Stimulated activated CD8-positive, alpha-beta memory T cell treated with anti-CD3 and anti-CD28 coated beads, Interleukin-7, amount 100 ng/mL, for 4 hours (primary cell): ENCODE data around the gene PARD6B.
"Not testable (repeated sequence)": the region's sequence is repeated elsewhere in the genome, so short reads cannot be mapped to it uniquely, and the experiment has no call there.

Source experiments
- DNase-seq, 2 donors: peaks; one replicate each; pipeline ENCODE4 v3.0.0-alpha.2; 2020; ENCODE audit warnings: low read depth in 2 of 2

The PARD6B gene

DNA sequence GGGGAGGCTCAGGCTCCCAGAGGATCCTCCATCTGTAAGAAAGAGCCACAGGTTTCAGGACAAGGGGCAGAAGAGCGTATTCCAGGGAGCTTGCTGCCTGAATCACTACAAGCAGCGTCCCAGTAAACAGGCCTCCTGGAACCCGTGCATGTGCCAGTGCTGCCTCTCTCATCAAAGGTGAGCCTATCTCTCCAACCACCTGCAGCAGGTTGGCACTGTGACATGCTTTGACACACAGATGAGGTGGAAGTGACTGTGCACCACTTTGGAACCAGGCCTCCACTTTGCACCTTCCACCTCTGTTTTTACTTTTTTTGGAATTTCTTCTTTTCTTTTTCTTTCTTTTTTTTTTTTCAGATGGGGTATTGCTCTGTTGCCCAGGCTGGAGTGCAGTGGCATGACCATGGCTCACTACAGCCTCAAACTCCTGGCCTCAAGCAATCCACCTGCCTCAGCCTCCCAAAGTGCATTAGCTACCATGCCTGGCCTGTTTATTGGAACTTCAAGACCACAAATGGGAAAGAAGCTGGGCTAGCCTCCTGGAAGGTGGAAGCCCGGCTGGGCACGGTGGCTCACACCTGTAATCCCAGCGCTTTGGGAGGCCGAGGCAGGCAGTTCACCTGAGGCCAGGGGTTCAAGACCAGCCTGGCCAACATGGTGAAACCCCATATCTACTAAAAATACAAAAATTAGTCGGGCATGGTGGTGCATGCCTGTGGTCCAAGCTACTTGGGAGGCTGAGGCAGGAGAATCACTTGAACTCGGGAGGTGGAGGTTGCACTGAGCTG, 27.5 kb upstream of the PARD6B start:
- DNase-seq = not testable (repeated sequence)

DNA sequence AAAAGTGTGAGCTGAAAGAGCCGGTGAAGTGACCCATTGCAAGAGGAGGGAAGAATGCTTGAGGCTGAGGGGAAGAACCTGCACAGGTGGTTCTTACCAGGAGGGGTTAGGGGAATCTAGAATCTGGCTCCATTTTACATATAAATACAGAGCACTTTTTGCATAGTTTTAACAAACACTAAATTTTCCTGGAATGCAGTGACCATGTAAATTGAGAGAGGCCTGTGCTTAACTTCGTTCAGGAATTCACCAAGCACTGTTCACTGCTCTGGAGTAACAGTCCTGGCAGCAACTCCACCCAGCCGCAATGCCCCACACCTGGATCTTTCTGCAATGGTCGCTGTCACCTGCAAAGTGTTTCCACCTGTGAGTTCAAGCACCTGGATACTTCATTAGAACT, 26.9 kb upstream of the PARD6B start:
- DNase-seq = no peak

DNA sequence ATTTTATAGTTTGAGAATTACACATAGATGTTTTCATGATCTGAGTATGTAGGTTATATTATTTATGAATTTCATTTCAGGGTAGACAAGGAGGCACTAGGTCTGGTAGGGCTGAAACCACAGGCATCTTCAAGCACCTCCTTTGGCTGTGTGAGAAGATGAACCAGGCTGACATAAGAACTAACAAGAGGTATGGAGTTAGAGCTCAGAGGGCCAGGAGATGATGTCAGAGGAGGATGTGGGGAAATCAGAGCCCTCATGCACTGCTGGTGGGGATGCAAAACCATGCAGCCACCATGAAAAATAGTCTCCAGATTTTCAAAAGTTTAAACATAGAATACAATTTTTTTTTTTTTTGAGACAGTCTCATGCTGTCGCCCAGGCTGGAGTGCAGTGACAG, 26.4 kb upstream of the PARD6B start:
- DNase-seq = no peak

DNA sequence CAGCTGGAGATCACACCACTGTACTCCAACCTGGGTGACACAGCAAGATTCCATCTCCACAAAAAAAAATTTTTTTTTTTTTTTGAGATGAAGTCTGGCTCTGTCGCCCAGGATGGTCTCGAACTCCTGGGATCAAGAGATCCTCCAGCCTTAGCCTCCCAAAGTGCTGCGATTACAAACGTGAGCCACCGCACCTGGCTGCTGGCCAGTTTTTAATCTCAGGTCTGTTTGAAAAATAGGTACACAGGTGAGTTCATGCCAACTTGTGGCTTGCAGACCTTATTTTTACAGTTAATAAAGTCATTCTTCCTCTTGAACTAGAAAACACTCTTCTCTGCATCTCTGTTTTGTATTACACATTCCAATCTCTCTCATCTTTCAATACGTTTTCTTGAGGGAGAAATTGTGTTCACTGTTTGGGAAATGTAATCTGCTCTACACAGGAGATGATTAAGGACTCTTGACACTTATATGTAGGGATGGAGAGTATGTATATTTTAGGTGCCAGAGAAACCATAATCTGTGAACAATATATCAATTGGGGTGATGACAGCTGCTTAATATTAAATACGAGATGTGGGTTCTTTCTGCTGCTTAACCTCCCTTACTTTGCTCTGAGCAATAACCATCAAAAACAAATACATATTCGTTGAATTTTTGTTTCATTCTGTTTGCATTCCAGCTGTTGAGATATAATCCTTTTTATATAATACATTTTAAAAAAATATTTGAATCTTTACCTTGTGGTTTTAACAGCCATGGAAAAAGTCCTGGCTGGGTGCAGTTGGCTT, 22.3 kb upstream of the PARD6B start:
- DNase-seq = no peak

DNA sequence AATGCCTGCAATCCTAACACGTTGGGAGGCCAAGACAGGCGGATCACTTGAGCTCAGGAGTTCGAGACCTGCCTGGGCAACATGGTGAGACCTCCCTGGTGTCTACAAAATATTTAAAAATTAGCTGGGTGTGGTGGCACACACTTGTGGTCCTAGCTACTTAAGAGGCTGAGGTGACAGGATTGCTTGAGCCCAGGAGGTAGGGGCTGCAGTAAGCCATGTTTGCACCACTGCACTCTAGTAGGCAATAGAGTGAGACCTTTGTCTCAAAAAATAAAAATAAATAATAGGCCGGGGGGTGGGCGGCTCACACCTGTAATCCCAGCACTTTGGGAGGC, 21.8 kb upstream of the PARD6B start:
- no peak for DNase-seq

DNA sequence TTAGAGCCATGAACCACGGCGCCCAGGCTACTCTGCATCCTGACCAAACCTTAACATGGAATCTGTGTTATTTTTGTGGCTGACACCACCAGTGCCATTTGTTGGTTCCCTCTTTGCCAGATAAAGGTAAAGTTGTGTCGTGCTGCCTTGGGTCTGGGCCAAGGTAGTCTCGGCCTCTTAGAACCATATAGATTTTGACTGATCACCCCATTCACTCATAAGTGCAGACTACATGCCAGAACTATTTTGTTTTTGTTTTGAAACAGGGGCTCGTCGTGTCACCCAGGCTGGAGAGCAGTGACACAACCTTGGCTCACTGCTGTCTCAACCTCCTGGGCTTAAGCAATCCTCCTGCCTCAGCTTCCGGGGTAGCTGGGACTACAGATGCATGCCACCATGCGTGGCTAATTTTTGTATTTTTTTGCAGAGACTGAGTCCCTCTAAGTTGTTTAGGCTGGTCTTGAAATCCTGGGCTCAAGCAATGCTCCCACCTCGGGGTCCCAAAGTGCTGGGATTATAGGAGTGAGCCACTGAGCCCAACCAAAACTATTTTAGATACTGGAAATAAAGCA, 20.8 kb upstream of the PARD6B start:
- DNase-seq = no peak

DNA sequence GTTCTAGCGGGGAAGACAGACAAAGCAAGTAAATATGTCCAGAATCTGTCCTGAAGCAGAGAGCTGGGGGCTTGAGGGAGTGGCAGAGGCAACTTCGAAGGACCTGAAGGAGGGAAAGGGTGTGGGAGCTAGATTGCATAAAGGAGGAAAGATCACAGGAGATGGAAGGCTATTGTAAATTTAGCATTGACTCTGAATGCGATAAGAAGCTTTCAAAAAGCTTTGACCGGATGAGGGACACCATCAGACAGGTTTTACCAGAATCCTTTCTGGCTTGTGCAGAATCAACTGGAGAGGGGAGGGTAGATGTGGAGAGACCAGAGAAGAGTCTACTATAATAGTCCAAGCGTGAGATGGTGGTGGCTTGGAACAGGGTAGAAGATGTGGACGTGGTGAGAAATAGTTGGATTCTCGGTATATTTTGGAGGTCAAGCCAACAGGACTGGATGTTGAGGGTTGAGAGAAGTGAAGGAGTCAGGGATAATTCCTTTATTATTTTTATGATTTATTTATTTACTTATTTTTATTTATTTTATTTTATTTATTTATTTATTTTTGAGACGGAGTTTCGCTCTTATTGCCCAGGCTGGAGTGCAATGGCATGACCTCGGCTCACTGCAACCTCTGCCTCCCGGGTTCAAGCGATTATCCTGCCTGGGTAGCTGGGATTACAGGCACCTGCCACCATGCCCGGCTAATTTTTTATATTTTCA, 20.1 kb upstream of the PARD6B start:
- no peak for DNase-seq

DNA sequence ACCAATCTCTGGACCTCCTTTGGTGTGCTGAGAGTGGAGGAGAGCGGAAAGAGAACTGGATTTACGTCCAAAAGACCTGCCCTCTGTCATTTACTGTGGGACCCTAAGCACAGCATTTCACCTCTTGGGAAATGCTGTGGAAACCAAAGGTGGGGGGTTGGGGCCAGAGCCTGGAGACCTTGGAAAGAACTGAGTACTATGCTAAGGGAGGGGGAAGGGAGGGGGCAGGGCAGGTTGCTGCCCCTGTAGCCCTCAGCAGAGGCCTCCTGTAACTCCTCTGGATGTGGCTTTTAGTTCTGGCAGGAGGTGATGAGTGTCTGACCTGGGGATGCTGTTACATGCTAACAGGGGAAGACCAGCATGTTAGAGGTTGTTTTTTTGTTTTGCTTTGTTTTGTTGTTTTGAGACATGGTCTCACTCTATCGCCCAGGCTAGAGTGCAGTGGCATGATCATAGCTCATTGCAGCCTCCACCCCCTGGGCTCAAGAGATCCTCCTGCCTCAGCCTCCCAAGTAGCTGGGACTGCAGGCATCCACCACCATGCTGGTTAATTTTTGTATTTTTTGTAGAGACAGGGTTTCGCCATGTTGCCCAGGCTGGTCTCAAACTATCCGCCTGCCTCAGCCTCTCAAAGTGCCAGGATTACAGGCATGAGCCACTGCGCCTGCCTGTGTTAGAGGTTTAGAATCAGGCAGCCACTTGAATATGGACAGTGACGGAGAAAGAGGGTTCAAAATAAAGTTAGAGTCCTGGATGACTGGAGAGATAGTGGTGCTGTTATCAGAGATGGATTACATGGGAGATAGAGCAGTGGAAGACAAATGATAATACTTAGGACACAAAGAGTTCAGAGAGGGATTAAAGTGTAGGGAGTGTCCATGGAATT, 18.4 kb upstream of the PARD6B start:
- no peak for DNase-seq

DNA sequence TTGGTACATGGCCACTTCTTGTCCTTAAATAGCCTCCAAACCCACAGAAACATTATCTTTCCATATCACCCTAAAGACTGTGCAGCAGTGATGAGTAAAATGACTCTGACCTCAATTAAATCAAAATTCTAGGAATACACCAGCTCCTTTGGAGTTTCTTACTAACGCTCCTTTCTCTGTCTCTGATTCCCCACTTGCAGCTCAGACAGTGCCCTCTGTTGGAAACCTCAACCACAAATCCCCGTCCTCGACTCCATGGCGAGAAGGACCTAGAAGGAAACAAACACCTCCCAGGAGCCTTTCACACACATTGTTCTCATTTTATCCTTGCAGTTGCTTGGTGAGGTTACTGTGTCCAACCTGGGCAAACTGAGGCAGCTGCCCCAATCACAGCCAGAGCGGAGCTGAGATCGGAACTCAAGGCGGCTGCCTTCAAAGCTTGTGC, 17.7 kb upstream of the PARD6B start:
- no peak for DNase-seq

DNA sequence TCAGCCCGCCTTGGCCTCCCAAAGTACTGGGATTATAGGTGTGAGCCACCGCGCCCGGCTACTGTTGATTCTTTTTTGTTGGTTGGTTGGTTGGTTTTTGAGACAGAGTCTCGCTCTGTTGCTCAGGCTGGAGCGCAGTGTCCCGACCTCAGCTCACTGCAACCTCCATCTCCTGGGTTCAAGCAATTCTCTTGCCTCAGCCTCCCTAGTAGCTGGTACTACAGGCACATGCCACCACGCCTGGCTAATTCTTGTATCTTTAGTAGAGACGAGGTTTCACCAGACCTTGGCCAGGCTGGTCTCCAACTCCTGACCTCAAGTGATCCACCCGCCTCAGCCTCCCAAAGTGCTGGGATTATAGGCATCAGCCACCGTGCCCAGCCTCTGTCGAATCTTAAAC, 17.0 kb upstream of the PARD6B start:
- DNase-seq = not testable (repeated sequence)

DNA sequence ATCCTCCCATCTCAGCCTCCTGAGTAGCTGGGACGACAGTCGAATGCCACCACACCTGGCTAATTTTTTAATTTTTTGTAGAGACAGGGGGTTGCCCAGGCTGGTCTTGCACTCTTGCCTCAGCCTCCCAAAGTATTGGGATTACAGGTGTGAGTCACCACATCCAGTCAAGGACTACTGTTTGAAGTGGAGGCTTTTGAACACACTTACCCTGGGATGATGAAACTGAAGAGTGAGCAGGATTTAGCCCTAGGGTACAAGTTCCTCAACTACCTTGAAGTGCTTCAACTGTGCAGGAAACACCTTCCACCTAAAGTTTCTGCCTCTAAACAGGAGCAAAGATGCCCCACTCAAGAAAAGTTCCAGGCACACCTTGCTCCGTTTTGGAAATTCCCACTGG, 15.7 kb upstream of the PARD6B start:
- no peak for DNase-seq

DNA sequence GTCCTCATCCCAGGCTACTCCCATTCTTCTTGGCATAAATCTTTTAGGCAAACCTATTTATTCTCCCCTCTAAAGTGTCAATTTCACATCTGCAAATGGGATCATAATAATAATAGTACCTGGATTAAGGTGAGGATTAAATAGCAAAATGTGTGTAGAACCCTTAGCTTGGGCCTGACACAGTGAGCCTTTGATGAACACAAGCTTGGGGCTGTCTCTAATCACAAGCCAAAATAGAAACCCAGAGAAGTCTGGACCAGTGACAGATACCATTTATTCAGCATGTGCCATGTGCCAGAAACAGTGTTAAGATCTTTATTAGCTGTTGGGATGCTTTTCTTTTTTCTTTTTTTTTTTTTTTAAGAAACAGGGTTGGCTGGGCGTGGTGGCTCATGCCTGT, 14.9 kb upstream of the PARD6B start:
- no peak for DNase-seq

DNA sequence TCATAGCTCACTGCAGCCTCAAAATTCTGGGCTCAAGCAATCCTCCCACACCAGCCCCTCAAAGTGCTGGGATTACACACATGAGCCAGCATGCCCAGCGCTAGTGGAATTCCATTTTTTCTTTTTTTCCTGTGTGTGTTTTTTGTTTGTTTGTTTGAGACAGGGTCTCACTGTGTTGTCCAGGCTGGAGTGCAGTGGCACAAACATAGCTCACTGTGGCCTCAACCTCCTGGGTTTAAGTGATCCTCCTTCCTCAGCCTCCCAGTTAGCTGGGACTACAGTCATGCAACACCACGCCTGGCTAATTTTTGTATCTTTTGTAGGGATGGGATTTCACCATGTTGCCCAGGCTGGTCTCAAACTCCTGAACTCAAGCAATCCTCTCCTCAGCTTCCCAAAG, 14.1 kb upstream of the PARD6B start:
- no peak for DNase-seq

DNA sequence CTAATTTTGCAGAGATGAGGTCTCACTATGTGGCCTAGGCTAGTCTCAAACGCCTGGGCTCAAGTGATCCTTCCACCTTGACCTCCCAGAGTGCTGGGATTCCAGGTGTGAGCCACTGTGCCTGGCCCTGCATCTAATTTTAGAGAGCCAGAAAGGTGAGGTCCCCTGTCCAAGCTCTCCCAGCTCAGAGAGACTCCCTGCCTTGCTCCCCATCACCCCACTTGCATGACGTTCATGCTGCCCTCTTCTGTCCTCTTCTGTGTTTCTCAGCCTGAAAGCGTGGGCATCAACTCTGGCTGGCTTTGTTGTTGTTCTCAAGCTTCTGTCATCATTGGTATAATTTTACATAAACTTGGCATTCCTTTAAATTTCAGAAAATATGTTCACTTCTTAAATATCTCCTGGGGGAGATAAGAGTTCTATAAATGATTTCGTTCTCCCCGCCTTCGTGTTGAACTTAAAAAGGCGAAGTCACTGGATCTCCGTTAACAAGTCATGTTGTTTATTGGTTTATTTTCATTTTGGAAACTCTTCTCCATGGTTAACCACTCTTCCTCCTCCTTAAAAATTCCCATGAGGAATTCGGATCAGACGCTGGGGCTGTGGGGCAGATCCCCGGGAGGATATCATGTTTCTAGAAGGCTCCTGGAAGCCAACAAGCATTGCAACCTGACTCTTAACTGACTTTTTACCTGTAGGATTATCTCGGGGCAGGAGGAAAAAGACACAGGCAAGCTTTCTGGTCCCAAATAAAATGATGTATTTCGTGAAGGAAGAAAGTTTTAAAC, 13.2 kb upstream of the PARD6B start:
- DNase-seq = no peak

DNA sequence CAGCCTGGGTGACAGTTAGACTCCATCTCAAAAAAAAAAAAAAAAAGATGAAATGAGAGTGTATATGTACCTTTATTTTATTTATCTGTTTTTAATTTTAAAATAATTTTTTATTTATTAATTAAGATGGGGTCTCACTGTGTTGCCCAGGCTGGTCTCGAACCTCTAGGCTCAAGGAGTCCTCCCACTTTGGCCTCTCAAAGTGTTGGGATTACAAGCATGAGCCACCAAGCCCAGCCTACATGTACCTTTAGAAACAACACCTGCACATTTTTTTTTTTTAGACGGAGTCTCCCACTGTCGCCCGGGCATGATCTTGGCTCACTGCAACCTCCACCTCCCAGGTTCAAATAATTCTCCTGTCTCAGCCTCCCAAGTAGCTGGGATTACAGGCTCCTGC, 12.1 kb upstream of the PARD6B start:
- DNase-seq = no peak

DNA sequence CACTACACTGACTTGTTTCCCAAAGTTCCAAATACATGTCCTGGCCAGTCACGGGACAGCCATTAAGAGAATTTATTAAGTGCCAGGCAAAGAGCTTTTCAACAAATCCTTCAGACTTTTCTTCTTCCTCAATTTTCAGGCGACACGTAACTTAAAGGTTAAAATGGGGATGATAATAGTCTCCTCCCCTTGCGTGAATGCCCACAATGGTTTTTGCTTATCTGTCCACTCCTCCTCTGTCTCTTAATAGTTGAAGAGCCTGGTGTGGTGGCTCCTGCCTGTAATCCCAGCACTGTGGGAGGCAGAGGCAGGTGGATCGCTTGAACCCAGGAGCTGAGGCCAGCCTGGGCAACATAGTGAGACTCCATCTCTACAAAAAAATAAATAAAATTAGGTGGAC, 11.4 kb upstream of the PARD6B start:
- DNase-seq = no peak

DNA sequence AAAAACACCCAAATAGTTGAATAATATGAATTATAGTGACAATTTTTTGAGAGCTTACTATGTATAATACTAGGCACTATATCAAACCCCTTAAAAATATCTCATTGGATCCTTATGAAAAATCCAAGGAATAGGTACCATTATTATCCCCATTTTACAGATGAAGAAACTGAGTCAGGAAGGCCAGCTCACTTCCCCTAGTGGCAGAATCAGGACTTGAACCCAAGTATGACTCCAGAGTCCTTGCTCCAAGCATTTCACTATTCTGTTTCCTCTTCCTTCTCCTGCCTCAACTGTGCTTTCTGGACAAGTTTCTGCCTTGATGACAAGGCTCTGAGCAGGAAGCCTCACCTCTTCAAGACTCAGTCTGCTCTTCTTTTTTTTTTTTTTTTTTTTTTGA, 10.8 kb upstream of the PARD6B start:
- no peak for DNase-seq

DNA sequence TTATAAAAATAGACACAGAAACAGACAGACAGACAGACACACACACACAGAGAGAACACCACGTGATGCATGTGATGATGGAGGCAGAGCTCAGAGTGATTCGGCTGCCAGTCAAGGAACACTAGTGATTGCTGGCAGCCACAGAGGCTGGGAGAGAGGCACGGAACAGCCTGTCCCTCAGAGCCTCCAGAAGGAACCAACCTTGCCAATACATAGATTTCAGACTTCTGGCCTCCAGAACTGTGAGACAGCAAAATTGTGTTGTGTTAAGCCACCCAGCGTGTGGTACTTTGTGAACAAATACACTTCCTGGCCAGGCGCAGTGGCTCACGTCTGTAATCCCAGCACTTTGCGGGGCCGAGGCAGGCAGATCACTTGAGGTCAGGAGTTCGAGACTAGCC, 9.5 kb upstream of the PARD6B start:
- no peak for DNase-seq

DNA sequence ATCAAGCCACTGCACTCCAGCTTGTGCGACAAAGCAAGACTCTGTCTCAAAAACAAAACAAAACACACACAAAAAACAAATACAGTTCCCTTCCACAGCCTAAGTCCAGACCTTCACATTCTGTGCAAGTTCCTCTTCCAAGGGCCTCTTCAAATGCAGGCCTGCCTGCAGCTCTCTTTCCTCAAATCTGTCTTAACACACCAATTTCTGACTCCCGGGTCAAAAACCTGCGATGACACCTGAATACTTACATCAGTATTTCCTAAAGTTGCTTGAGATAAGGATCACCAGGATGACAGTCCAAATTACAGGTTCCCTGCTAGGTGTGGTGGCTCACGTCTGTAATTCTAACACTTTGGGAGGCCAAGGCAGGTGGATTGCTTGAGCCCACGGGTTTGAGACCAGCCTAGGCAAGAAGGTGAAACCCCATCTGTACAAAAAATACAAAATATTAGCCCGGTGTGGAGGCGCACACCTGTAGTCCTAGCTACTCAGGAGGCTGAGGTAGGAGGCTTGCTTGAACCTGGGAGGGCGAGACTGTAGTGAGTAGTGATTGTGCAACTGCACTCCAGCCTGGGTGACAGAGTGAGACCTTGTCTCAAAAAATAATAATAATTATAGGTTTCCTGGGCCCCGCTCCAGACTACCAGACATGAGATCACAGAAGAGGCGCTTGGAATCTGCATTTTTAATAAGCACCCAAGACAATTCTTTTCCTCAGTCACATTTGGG, 8.8 kb upstream of the PARD6B start:
- no peak for DNase-seq

DNA sequence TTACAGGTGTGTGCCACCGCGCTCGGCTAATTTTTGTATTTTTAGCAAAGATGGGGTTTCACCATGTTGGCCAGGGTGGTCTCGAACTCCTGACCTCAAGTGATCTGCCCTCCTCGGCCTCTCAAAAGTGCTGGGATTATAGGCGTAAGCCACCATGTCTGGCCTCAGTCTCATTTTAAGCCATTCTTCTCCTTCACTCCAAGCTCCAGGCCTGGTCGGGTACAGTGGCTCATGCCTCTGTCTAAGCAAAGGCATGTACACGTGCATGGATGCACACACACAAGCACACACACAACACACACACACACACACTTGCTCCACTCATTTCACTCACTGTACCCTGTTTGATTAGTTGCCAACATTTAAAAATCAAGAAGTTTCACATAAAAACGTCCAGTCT, 7.7 kb upstream of the PARD6B start:
- no peak for DNase-seq
